HG03108 (cell line): ENCODE results near the gene MRGPRE.

ENCODE experiments used
- ATAC-seq: cut with Tn5 transposase; IDR thresholded peaks from one replicate; pipeline ENCODE4 v1.9.1; 2021; ENCODE audit warnings: moderate library complexity; ENCODE audit not compliant: unreplicated experiment

The MRGPRE gene

GRCh38 chr11:3181725-3182461 lies 50.3 kb downstream of the MRGPRE start:
- no peak for ATAC-seq

GRCh38 chr11:3180869-3181268 lies 51.3 kb downstream of the MRGPRE start:
- ATAC-seq = no peak

- no peak for ATAC-seq
Measured at GRCh38 chr11:3178349-3178748, 53.9 kb downstream of the MRGPRE start.

- ATAC-seq = no peak
Measured at GRCh38 chr11:3177931-3178330, 54.3 kb downstream of the MRGPRE start.
